Measurements from ENCODE around the gene KDM2B.
"Not testable (repeated sequence)": the region's sequence is repeated elsewhere in the genome, so short reads cannot be mapped to it uniquely, and the experiment has no call there.

The KDM2B gene

DNA sequence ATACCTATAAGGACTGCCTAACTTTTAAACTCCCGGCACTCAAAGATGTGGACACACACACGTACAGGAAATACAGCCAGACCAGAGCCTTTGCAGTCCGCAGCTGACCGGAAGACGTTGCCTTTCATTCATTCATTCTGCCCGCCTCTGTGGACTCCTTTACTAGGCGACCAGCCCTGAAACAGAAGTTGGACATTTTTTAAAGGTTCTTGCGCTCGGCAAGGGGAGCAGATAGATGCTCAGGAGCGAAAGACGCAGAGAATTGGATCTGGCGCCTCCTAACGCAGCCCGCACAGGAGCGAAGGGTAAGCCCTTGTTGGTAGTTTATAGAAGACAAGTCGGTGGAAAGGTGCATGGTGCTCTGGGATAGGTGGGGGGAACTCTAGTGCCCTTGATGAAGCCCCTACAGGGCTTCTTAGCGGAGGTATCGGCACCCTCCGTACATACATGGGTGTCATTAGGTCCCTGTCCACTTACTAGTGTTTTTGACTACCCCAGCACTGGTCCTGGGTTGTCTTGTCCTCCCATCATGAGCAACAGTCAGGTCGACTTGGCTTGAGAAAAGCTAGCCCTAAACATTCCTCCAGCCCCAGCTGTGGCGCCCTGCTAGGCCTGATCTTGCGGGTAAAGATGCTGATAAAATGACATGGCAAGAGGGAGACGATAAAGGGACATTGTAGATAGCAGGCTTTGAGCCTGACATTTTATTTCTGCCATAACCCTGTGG lies at the start of gene KDM2B:
TSS of gene KDM2B (minus strand) at position 65 of the 727 bp plus-strand sequence. CDS start 112 bp downstream, outside the sequence.
- DNase-seq (ENCODE audit: low spot score): no peak

DNA sequence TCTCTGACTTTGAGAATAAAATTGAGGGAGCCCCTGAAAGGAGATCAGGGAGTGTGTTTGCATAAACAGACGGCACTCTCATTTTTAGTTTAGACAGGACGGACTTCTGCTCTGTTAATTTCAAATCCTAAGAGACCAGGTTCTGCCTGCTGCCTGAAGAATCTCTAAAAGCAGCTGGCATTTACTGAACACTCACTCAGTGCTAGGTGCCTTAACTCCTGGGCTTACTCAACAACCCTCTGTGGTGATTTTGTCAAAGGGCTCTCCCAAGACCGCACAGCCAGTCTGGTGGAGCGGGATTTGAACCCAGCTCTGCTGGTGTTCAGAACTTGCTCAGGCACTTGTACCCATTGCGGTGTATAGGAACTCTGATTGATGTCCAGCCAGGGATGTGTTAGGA lies 47.7 kb upstream of the KDM2B start:
- DNase-seq (ENCODE audit: low spot score): no peak

DNA sequence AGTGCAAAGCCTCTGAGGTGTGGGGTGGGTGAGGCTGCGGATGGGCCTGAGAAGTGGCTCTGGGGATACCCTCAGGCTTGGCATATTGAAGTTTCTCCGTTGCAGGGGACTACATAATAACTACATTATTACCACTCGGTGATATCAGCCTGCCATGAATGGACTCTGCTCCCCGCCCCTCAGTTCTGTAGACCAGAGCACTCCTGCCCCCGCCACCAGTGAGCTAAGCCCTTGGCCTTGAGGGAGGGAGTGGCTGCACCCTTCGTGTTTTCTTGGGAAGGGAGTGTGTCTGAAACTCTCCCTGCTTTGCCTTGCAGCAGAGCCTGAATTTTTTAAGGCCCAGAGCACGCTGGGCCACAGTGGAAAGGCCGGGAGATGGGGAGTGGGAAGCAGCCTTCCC lies 47.2 kb upstream of the KDM2B start:
- DNase-seq (ENCODE audit: low spot score): no peak

DNA sequence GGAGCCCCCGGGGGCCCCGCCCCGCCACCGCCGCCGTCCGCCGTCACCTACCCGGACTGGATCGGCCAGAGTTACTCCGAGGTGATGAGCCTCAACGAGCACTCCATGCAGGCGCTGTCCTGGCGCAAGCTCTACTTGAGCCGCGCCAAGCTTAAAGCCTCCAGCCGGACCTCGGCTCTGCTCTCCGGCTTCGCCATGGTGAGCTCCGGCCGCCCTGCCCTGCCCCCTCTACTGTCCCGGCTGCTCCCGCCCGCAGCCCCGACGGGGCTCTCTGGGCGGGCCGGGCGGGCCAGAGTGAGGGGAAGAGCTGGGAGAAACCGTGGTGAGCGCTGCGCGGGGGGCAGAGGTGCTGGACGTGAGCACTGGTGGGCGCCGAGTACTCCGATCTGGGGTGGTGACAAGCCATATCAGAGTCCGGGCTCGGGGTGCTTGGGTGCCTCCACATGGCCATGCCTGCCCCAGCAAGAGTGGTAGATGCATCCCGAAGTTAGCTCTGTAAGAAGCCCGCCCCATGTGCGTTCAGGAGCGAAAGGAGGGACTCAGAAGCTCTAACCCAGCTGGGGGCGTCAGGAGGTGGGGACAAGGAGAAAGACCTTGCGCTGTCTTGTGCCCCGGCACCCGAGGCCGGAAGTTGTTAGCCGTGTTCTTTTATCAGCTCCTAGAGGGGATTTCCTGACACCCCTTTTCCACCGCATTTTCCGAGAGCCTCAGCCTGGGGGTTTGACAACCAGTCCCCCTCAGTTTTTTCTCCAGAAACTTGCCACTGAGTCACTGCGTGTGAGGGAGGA lies 46.2 kb upstream of the KDM2B start:
- peak; percentile 72 for DNase-seq (ENCODE audit: low spot score)

DNA sequence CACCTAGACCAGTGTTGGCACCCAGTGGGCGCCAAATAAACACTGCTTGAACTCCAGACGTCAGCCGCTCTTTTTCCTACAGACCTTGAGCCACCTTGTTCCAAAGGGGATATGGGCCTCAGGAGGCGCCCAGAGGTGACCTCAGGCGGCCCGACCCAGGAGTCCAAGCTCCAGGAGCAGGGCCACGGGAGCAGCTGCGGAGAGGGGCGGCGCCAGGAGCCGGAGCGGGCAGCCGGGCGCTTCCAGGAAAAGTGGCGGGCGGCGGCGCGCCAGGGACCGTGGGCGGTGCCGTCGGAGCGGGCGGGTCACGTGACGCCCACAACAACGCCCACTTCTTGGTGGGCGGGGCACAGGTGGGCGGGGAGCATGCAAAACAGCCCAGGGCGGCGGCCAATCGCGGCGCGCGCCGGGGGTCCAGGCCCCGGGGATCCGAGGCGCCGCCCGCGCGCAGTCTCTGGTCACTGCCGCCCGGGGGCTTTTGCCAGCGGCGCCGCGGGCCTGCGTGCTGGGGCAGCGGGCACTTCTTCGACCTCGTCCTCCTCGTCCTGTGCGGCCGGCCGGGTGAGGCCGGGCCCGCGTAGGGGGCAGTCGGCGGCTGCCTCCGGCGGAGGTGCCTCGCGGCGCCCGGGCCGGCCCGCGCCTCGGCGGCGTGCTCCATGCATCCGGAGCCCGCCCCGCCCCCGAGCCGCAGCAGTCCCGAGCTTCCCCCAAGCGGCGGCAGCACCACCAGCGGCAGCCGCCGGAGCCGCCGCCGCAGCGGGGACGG lies 45.4 kb upstream of the KDM2B start, which contains the start of gene ORAI1:
TSS of gene ORAI1 (plus strand) at position 444 of the 766 bp plus-strand sequence.
- DNase-seq (ENCODE audit: low spot score): peak; percentile 89

DNA sequence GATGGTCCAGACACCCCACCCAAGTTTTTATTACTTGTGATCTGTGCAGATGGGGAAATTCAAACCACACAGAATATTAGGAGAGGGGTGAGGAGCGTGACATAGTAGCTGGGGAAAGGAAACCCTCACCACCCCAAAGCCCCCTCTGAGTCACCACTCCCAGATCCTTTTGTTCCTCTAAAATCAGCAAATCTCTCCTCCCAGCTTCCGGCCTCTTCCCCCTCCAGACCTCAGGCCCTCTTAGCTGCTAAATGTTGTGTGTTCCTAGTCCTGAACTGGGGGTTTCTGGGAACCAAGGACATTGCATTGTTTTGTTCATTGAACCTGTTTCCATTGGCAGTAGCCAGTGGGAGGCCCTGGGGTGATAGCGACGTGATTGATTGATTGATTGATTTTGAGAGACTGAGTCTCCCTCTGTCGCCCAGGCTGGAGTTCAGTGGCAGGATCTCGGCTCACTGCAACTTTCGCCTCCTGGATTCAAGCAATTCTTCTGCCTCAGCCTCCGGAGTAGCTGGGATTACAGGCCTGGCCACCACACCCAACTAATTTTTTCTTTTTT lies 39.6 kb upstream of the KDM2B start:
- DNase-seq (ENCODE audit: low spot score): no peak

DNA sequence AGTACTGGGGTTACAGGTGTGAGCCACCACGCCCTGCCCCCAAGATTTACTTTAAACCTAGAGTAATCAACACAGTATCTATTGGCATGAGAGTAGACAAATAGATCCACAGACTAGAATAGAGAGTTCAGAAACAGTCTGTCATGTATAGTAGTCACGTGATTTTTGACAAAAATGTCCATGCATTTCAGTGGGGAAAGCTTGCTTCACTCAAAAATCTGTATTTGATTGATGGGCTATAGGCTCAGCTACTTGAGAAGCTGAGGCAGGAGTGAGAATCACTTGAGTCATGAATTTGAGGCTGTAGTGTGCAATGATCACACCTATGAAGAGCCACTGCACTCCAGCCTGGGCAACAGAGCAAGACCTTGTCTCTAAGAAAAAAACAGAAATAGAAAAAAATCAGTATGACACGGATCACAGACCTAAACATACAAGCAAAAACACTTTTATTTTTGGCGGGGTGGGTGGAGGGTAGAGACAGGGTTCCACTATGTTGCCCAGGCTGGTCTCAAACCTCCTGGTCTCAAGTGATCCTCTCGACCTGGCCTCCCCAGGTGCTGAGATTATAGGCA lies 37.9 kb upstream of the KDM2B start:
- no peak for DNase-seq (ENCODE audit: low spot score)

DNA sequence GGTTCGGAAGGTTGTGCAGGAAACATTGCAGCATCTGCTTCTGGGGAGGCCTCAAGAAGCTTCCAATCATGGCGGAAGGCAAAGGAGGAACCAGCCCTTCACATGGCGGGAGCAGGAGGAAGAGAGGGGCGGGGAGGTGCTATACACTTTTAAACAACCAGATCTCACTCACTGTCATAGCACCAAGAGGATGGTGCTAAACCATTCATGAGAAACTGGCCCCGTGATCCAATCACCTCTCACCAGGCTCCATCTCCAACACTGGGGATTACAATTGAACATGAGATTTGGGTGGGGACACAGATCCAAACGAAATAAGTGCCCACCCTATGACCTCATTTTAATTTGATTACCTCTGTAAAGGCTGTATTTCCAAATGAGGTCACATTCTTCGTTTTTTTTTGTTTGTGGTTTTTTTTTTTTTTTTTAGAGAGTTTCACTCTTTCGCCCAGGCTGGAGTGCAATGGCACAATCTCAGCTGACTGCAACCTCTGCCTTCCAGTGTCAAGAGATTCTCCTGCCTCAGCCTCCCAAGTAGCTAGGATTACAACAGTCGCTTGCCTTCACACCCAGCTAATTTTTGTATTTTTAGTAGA lies 34.1 kb upstream of the KDM2B start:
- no peak for DNase-seq (ENCODE audit: low spot score)

DNA sequence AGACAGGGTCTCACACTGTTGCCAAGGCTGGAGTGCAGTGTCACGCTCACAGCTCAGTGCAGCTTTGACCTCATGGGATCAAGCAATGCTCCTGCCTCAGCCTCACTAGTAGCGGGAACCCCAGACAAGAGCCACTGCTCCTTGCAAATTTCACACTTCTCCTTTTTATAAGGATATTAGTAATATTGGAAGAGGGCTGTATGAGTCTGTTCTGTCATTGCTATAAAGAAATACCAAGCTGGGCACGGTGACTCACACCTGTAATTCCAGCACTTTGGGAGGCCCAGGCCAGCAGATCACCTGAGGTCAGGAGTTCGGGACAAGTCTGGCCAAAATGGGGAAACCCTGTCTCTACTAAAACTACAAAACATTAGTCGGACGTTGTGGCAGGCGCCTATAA lies 32.6 kb upstream of the KDM2B start:
- DNase-seq (ENCODE audit: low spot score): no peak

DNA sequence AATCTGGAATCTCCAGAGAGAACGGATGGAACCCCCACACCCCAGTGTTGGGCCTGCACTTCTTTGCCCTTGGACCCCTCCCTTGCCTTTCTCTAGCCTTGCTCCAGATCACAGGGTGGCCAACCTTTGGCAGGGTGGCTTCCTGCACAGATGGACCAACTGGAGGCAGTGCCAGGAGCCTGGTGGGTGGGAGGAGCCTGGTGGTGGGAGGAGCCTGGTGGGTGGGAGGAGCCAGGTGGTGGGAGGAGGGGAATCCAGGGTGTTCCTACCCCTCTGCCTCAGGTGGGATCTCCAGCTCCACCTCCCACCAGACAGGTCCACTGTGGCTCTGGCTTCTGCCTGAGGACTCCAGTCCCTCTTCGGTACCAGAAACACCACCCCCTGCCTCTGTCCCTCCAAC lies 30.5 kb upstream of the KDM2B start:
- DNase-seq (ENCODE audit: low spot score): no peak

DNA sequence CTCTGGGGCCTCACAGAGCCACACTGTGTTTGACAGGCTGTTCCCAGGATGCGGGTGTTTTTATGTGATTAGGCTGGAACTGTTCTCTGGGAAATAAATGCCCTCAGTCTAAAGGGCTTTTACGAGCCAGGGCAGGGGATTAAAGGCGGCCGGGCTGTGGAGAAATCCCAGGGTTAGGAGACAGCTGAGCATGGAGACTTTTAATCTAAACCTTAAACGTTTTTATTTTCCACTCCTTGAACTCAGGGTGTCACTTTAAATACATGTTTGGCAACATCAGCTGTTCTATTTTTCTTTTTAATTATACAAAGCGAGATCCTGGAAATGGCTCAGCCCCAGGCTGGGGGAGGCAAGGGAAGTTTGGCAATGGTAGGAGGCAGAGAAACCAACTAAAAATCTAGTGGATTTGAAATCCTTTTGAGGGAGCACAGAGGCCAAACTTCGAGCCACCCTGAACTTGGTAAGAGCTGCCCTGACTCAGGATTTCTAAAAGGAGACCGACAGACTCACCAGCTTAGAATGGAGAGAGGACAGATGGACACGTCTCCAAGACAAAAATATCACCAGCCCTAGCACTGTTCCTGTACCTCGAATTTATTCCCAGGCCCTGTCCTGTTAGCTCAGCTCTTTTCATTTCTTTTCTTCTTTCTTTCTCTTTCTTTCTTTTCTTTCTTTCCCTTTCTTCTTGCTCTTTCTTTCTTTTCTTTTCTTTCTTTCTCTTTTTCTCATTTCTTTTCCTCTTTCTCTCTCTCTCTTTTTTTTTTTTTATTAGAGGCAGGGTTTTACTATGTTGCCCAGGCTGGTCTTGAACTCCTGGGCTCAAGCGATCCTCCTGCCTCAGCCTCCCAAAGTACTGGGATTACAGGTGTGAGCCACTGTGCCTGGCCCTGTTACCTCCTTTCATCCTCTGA lies 29.7 kb upstream of the KDM2B start:
- DNase-seq (ENCODE audit: low spot score): no peak

DNA sequence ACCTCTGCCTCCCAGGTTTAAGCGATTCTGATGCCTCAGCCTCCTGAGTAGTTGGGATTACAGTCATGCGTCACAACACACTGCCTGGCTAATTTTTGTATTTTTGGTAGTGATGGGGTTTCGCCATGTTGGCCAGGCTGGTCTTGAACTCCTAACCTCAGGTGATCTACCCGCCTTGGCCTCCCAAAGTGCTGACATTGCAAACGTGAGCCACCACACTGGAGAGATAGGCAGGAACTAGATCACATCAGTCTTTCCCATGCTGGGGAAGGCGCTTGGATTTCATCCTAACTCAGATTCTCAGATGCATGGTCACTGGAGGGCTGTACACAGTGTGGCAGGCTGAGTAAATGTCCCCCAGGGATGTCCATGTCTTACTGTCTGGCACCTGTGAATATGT lies 27.5 kb upstream of the KDM2B start:
- DNase-seq (ENCODE audit: low spot score): no peak

DNA sequence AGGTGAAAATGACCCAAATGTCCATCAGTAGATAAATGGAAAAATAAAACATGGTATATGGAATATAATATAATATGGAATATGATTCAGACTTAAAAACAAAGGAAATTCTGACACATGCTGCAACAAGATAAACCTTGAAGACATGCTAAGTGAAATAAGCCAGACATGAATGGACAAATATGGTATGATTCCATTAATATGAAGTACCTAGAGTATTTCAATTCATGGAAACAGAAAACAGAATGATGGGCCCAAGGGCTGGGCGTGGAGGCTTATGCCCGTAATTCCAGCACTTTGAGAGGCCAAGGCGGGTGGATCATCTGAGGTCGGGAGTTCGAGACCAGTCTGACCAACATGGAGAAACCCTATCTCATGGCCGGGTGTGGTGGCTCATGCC lies 22.8 kb upstream of the KDM2B start:
- no peak for DNase-seq (ENCODE audit: low spot score)

DNA sequence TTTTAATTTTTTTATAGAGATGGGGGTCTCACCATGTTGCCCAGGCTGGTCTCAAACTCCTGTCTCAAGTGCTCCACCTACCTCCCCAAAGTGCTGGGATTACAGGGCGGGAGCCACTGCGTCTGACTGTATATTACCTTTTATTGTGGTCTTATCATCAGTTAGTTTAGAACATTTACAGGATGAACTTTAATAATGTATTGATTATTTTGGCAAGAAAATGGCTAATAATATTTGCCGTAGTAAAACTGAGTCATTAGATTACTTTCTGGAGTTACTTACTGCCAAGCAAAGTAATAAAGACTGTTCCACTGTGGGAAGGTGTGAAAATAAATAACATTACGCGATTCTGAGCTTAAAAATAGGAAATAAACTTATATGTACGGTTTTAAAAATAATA lies 21.9 kb upstream of the KDM2B start:
- no peak for DNase-seq (ENCODE audit: low spot score)

DNA sequence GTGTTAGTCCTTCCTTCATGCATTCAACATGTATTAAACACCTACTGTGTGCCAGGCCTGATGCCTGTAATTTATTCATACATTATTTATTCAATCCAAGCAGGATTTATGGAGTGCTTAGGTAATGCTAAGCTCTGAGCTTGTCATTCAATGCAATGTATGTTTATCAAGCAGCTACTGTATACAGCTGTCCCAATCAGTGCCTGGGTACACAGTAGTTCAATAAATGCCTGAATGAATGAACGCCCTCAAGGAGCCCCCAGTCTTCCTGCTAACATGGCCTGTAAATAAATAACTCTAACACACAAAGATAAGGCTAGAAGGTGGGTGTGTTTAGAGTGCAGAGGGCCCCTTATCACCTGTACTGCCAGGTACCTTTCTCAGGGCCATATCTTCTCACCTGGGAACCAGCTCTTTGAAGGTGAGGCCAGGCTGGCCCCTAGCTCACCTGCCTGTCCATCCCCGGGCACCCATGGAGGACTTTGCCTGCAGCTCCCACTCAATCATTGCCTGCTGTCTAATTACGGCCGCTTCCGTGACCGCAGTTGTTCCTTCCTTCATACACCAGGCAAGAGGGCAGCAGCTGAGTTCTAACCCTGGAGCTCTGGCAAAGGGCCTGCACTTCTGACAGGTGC lies 20.0 kb upstream of the KDM2B start:
- DNase-seq (ENCODE audit: low spot score): no peak

DNA sequence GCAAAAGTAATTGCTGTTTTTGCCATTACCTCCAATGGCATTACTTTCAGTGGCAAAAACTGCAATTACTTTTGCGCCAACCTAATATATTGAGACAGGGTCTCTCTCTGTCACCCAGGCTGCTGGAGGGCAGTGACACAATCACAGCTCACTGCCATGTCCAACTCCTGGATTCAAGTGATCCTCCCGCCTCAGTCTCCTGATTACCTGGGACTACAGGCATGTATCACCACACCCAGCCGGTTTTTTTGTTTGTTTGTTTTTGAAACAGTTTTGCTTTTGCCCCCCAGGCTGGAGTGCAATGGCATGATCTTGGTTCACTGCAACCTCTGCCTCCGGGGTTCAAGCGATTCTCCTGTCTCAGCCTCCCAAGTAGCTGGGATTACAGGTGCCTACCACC lies 15.7 kb upstream of the KDM2B start:
- no peak for DNase-seq (ENCODE audit: low spot score)

DNA sequence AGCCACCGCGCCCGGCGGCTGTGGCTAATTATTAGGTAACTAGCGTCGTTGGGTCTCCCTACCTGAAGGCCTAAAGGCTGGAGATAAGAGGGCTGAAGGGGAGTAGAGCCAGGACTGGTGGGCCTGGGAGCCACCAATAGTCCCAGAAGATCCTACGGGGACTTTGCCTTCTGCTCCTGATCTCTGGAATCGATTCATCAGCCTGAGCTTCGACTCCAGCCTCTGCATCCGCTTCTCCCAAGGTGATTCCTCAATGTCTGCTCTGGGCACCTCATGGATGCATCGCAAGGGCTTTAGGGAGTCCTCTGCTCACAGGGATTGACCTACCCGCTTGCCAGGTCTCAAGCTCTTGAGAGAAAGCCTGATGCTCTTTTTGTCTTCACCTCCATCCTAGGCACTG lies 14.7 kb upstream of the KDM2B start:
- DNase-seq (ENCODE audit: low spot score): no peak

DNA sequence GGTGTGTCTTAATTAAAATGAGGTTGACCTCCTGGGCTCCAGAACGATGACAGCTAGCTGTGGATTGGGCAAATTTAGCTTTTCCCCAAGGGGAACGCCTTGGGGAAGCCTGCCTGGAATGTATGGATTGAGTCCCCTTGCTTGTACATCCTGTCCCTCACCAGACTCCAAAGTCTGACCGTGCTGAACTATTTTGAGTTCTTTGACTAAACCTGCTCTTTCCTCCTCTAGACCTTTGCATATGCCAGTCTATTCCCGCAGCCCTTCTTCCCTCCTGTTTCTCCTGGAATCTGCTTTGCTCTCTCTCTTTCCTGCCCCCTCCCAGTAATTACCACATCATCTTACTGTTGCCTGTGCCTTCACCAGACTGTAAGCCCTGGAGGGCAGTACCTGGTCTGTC lies 11.5 kb upstream of the KDM2B start:
- no peak for DNase-seq (ENCODE audit: low spot score)

DNA sequence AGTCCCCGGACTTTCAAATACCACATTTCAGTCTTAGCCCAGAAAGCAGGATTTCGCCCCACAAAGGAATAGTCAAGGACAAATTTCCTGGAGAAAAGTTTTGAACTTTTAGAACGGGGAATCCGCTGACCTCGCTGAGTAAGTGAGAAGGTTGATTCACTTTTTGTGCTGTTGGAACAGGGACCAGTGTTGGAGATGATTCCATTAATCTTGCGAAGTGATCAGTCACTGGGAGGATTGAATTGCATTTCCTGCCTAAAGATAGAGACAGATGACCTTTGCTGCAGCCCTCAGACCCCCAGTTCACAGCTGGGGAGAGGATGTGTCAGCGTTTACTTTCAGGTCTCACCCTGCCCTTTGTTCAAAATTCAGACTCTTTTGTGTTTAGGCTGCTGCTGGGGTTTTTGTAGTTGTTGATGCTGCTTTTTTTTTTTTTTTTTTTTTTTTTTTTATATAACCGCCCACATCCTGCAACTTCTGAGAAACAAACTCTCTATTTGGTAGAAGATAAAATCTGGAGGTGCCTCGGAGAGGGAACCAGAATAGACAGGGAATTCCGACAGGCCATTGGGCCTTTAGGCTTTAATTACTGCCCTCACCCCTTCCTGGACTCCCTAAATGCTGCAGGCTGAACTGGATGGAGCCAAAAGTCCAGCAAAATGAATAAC lies 9.8 kb upstream of the KDM2B start:
- DNase-seq (ENCODE audit: low spot score): no peak

DNA sequence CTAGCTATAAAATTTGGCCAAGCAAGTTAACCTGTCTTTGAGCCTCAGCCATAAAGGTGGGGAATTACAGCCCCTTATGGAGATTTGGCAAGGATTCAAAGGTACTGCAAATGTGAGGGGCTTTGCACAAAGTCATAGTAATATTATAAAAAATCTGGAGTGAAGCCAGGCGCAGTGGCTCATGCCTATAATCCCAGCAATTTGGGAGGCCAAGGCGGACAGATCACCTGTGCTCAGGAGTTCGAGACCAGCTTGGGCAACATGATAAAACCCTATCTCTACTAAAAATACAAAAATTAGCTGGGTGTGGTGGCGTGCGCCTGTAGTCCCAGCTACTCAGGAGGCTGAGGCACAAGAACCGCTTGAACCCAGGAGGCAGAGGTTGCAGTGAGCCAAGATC lies 4.1 kb upstream of the KDM2B start:
- DNase-seq (ENCODE audit: low spot score): not testable (repeated sequence)
